GM12878 (cell line): Measurements from ENCODE around the gene KIAA1671. TPM values are rescaled to one million over a fixed set of nuclear protein-coding genes. Genes with fewer than 3 reads are reported as not detected.

Experiments
- ATAC-seq: fragments of 200-7000 bp; cut with Tn5 transposase; 3 replicates; pipeline ENCODE4 v1.9.1; 2020; ENCODE audit warnings: mild to moderate bottlenecking, moderate library complexity
- BruUV-seq: library from RNA; stranded (reverse); fragments of 400-500 nt; replicated peaks from 2 replicates; lab custom pipeline; 2021; lab: Mats Ljungman, UMichigan
- CTCF ChIA-PET: fragments of 300-600 bp; sonication (Branson Sonifier 250); formaldehyde crosslinking; extraction: SDS; loops from one replicate; lab custom pipeline; 2021; ENCODE audit warnings: inconsistent platforms; lab: Yijun Ruan, JAX
- POLR2A ChIA-PET: fragments of 350-600 bp; formaldehyde crosslinking; extraction: SDS; loops from one replicate; lab custom pipeline; 2021; ENCODE audit warnings: inconsistent platforms; lab: Charles Lee
- RAD21 ChIA-PET: fragments of 300-600 bp; sonication (Branson Sonifier 250); formaldehyde crosslinking; loops from one replicate; lab custom pipeline; 2023; ENCODE audit warnings: antibody characterized with exemption; ENCODE audit not compliant: unreplicated experiment; lab: Charles Lee
- SMC1A ChIA-PET: fragments of 300-600 bp; sonication (Branson Sonifier 250); formaldehyde crosslinking; loops from one replicate; lab custom pipeline; 2023; ENCODE audit not compliant: unreplicated experiment, uncharacterized antibody; lab: Charles Lee
- DNase-seq: peaks from one replicate; pipeline ENCODE4 v3.0.0-alpha.2; 2011; ENCODE audit warnings: low read depth, low spot score
- FAIRE-seq: peaks from 3 replicates; lab custom pipeline; 2011; peaks lifted over from hg19 to GRCh38; lab: Jason Lieb, UNC
- H2AFZ ChIP-seq: 2 replicates; pipeline ENCODE4 v1.6.0; 2011; ENCODE audit warnings: low read depth, low read length, control low read depth; ENCODE audit not compliant: control insufficient read depth
- H3K27ac ChIP-seq: 2 replicates; pipeline ENCODE4 v1.5.1; 2011; ENCODE audit warnings: control low read depth; ENCODE audit not compliant: control insufficient read depth, insufficient read depth
- H3K27me3 ChIP-seq, 2 experiments: replicated peaks in 1 of 2; 2 replicates each; pipeline versions ENCODE4 v1.6.0 to v1.6.1; 2011; ENCODE audit warnings: low read length in 1 of 2; ENCODE audit not compliant: control insufficient read depth in 2 of 2, insufficient read depth in 2 of 2
- H3K36me3 ChIP-seq, 2 experiments: 2 replicates each; pipeline ENCODE4 v1.5.1; 2011; ENCODE audit warnings: low read length in 1 of 2; ENCODE audit not compliant: control insufficient read depth in 2 of 2, insufficient read depth in 2 of 2
- H3K4me1 ChIP-seq: 2 replicates; pipeline ENCODE4 v1.6.1; 2011; ENCODE audit warnings: mild to moderate bottlenecking, low read length, moderate library complexity, mixed read lengths; ENCODE audit not compliant: control insufficient read depth, insufficient read depth
- H3K4me2 ChIP-seq: 2 replicates; pipeline ENCODE4 v1.6.0; 2011; ENCODE audit warnings: control low read depth; ENCODE audit not compliant: control insufficient read depth, insufficient read depth
- H3K4me3 ChIP-seq: fragments of 200-600 bp; sonication (generic); 2 replicates; pipeline ENCODE4 v1.5.1; 2016
- H3K79me2 ChIP-seq: 2 replicates; pipeline ENCODE4 v1.6.0; 2011; ENCODE audit warnings: low read length; ENCODE audit not compliant: control insufficient read depth, insufficient read depth
- H3K9ac ChIP-seq: 2 replicates; pipeline ENCODE4 v1.8.0; 2011; ENCODE audit warnings: low read length, control low read depth, mixed read lengths; ENCODE audit not compliant: control insufficient read depth, insufficient read depth
- H3K9me3 ChIP-seq: replicated peaks from 3 replicates; pipeline ENCODE4 v1.5.1; 2011; ENCODE audit warnings: mild to moderate bottlenecking, low read length; ENCODE audit not compliant: control insufficient read depth, insufficient read depth
- H4K20me1 ChIP-seq: 2 replicates; pipeline ENCODE4 v1.6.0; 2011; ENCODE audit not compliant: control insufficient read depth, insufficient read depth
- CTCF ChIP-seq, 3 experiments: IDR thresholded peaks in 2 of 3; conservative IDR thresholded peaks in 1 of 3; 2 replicates each; pipeline ENCODE4 v1.5.1; 2011; ENCODE audit warnings: low read depth in 3 of 3, low read length in 3 of 3, mild to moderate bottlenecking in 3 of 3, control low read depth in 2 of 3, moderate library complexity in 2 of 3, inconsistent platforms in 1 of 3, mixed read lengths in 1 of 3; ENCODE audit not compliant: control insufficient read depth in 2 of 3, insufficient read depth in 1 of 3; ENCODE audit errors: extremely low read depth in 1 of 3
- ESRRA ChIP-seq: IDR thresholded peaks from 2 replicates; pipeline ENCODE4 v1.6.1; 2012; ENCODE audit warnings: mild to moderate bottlenecking, low read length, improper control_type of control experiment
- FOS ChIP-seq: IDR thresholded peaks from 3 replicates; pipeline ENCODE4 v1.6.1; 2011; ENCODE audit warnings: borderline replicate concordance; ENCODE audit not compliant: insufficient read length; ENCODE audit errors: extremely low read depth
- HDAC2 ChIP-seq: fragments of 200-600 bp; sonication (generic); IDR thresholded peaks from 2 replicates; pipeline ENCODE4 v1.6.1; 2017
- IRF3 ChIP-seq: fragments of 450-650 bp; IDR thresholded peaks from 2 replicates; pipeline ENCODE4 v1.6.1; 2014; ENCODE audit warnings: mild to moderate bottlenecking
- PBX3 ChIP-seq: IDR thresholded peaks from 2 replicates; pipeline ENCODE4 v1.6.1; 2011; ENCODE audit warnings: mild to moderate bottlenecking, low read depth, low read length, moderate library complexity; ENCODE audit not compliant: insufficient replicate concordance
- POLR2A ChIP-seq: IDR thresholded peaks from 2 replicates; pipeline ENCODE4 v1.6.1; 2011; ENCODE audit warnings: low read depth, mild to moderate bottlenecking, low read length
- RELA ChIP-seq: fragments of 450-650 bp; IDR thresholded peaks from 2 replicates; pipeline ENCODE4 v1.8.0; 2014; ENCODE audit warnings: borderline replicate concordance; ENCODE audit not compliant: partially characterized antibody
- SPI1 ChIP-seq: IDR thresholded peaks from 2 replicates; pipeline ENCODE4 v1.6.1; 2011; ENCODE audit warnings: low read depth, mild to moderate bottlenecking, low read length, moderate library complexity, borderline replicate concordance; ENCODE audit not compliant: insufficient read depth
- ZNF622 ChIP-seq: fragments of 450-650 bp; IDR thresholded peaks from 2 replicates; pipeline ENCODE4 v1.6.1; 2017; ENCODE audit warnings: mild to moderate bottlenecking, inconsistent platforms
- ZNF687 ChIP-seq: fragments of 450-650 bp; IDR thresholded peaks from 2 replicates; pipeline ENCODE4 v1.6.1; 2017; ENCODE audit warnings: mild to moderate bottlenecking, moderate library complexity
- ZSCAN29 ChIP-seq: fragments of 450-650 bp; IDR thresholded peaks from 2 replicates; pipeline ENCODE4 v1.6.1; 2017; ENCODE audit warnings: mild to moderate bottlenecking, moderate library complexity
- ZZZ3 ChIP-seq: IDR thresholded peaks from 2 replicates; pipeline ENCODE4 v1.6.1; 2011; ENCODE audit warnings: low read depth; ENCODE audit not compliant: control insufficient read depth, insufficient read length
- whole genome bisulfite sequencing: methylation state at CpG from one replicate; pipeline ENCODE4 v1.1.6; 2016; ENCODE audit warnings: low lambda C conversion rate; ENCODE audit not compliant: insufficient replicate concordance, insufficient coverage; ENCODE audit errors: missing lambda C conversion rate; 5-methylcytosine and 5-hydroxymethylcytosine counted together
- in situ Hi-C: fragments of 300-500 bp; cut with MboI; formaldehyde crosslinking; loops from 9 replicates; pipeline ENCODE4 v1.14.3; 2018; ENCODE audit warnings: mixed read lengths
- intact Hi-C: fragments of 100-400 bp; cut with micrococcal nuclease; formaldehyde crosslinking; loops from one replicate; pipeline ENCODE4 v1.14.2; 2022; ENCODE audit not compliant: unreplicated experiment
- polyA plus RNA-seq, 11 experiments: library from polyadenylated mRNA; depleted of rRNA in 4 of 11; unstranded in 6 of 11; stranded (reverse) in 5 of 11; fragments of >200 nt; fragmentation: Nextera tagmentation in 4 of 11; fragmentation: Illumina TruSeq in 1 of 11; extraction: Ambion mirVana in 4 of 11; extraction: Trizol in 1 of 11; gene quantifications; 1 replicate in 1 of 11; 2 replicates in 10 of 11; pipeline versions ENCODE4 v1.2.1 to v1.2.3, GENCODE V29; 2011 to 2016; ENCODE audit warnings: inconsistent platforms in 2 of 11, missing spikeins in 2 of 11, low read depth in 1 of 11
- total RNA-seq, 4 experiments: library from RNA; depleted of rRNA in 3 of 4; stranded (reverse); fragments of >200 nt in 3 of 4; fragmentation: Illumina TruSeq in 1 of 4; extraction: Trizol in 1 of 4; gene quantifications; 2 replicates each; pipeline versions ENCODE4 v1.2.1 to v1.2.3, GENCODE V29; 2013 to 2021

The KIAA1671 gene
- total and polyA plus RNA-seq, 10 of the 15 experiments (the other 5 are each of a cell fraction or from before 2014, with no cell fraction given): 0.05 to 2.7 (median 0.33) TPM

- no peak for TF ChIP-seq CTCF (IDR thresholded peaks at IDR 0.05 in 2 of 3, conservative IDR thresholded peaks at IDR 0.05 in 1 of 3; ENCODE audit: control insufficient read depth in 2 of 3, extremely low read depth in 1 of 3, insufficient read depth in 1 of 3, low read depth in 3 of 3, low read length in 3 of 3)
- TF ChIP-seq ZNF687: no peak
- TF ChIP-seq, all 136 proteins: peak for 0
Observed at GRCh38 chr22:25114369-25115362, 162.2 kb downstream of the KIAA1671 start (continued).

- Histone ChIP-seq H2AFZ (no peak overlapping the region), H3K79me2 (no peaks in the 10 kb centered on the region), H4K20me1 (no peaks in the 10 kb centered on the region), H3K9me3 (no peaks in the 10 kb centered on the region; the same call in 2 of the 3 replicates), H3K36me3 (no peaks in the 10 kb centered on the region; a peak in 1 of 4 replicates), H3K9ac (no peak overlapping the region), H3K4me3 (no peak overlapping the region), H3K4me1 (no peaks in the 10 kb centered on the region), H3K27me3 (no peaks in the 10 kb centered on the region; a peak in 1 of 4 replicates), H3K27ac (no peak overlapping the region), H3K4me2 (no peak overlapping the region)
- WGBS: 4% methylated on average over 2 of the region's 2 CpGs
- intact Hi-C loops (no loop called here), in situ Hi-C loops (no loop called here)
- DNase-seq (no peak), FAIRE-seq (no peak), ATAC-seq (no peak; the same call in 2 of the 3 replicates)
- ChIA-PET SMC1A (no interaction called here), CTCF (interaction anchor here (0.8 to 1.1 kb wide), 2 partner anchors 68 to 82 kb away, joined by 3 read pairs; no protein-coding TSS in a partner anchor), RAD21 (no interaction called here), POLR2A (no interaction called here)
- no TSS peak for BruUV-seq
- TF ChIP-seq IRF3: no peak
- TF ChIP-seq ZZZ3: no peak
- no peak for TF ChIP-seq HDAC2
- TF ChIP-seq SPI1: no peak
- TF ChIP-seq FOS: no peak
- no peak for TF ChIP-seq PBX3
- no peak for TF ChIP-seq ESRRA
- no peak for TF ChIP-seq ZNF622
- TF ChIP-seq ZSCAN29: no peak
- TF ChIP-seq POLR2A: no peak
- TF ChIP-seq RELA: no peak
Observed at GRCh38 chr22:25119609-25120008, 167.1 kb downstream of the KIAA1671 start.
